HG03066 (cell line): ENCODE results near the gene ATRAID.

Source experiments
- ATAC-seq: cut with Tn5 transposase; IDR thresholded peaks from one replicate; pipeline ENCODE4 v1.9.1; 2021; ENCODE audit warnings: low read depth; ENCODE audit not compliant: unreplicated experiment

ATRAID gene

DNA sequence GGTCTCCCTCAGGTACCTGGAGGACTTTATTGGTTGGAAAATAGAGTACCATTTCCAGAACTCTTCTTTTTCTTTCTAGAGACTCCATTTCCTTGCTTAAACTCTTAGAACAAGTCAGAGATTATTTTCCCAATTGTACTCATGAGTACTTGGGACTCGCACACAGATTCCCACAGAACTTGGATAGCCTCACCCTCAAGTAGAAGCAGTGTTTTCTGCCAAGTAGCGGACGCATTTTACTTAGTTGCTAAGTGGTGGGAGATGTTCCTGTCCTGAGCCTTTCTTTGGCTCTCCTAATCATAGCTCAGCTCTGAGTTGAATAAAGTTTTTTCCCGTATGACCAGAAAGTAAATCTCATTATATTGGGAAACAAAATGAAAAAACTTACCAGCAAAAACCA, 33.8 kb downstream of the ATRAID start:
- ATAC-seq, result no peak

GRCh38 chr2:27247893-27248292, 36.1 kb downstream of the ATRAID start:
- no peak for ATAC-seq

DNA sequence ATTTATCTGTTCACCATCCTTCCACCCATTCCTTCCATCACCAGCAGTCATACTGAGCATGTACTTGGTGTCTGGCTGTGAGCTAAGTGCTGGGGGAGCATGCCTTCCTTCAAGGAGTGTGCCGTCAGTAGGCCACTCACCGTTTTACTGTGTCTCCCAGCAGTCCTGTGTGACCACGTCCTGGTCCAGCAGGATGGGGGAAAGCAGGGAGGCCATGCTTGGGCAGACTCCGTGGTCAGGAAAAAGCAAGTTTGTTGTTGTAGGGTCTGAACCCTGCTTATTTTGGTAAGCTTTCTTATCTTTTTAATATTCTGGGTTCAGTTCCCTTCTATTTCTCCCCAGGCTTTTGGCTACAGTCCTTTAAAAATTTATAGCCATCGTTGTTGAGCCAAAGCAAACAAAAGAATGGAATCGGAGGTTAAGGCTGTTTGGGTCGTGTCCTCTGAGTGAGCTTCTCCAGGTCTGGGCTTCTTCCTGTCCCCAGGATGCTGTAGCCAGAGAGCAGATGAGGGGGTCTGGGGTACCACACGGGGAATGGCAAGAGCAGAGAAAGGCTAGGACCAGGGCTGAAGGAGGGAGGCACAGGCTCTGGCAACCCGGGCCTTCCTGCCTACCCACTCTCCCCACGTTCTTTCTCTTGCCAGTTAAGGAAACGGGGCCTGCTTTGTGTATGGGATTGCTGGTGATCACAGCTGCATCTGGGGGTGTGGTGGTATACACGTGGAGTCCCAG, 37.5 kb downstream of the ATRAID start:
- no peak for ATAC-seq

DNA sequence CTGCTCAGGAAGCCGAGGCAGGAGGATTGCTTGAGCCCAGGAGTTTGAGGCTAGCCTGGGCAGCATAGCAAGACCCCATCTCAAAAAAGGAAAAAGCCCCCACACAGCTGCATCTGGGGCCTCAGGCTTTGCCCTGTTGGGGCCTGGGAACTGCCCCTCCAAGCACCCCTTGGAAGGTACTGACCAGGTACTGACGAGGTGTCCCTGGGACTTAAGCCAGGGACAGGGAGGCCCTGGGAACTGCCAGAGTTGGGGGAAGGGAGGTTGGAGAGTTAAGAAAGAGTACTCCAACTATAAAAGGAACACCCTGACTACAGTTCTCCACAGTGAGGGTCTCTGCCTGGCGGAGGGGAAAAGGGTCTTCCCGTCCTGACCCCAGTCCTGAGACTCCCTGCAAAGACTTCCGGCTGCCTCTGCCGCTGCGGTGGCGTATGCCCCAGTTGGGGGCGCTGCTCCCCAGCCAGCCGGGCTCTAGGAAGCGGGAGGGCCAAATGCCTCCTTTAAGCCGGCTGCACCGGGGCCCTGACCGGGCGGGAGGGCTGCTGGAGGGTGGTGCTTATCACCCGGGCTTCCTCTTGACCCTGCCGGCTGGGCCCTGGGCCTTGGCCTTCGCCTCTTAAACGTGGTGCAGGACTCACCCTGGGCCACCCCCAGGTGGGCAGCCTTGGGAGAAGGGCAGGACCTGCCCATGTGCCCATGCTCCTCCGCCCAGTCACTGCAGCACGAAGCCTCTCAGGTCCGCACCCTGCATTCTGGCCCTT, 38.2 kb downstream of the ATRAID start:
- ATAC-seq, result no peak

GRCh38 chr2:27250652-27251379, 39.0 kb downstream of the ATRAID start:
- no peak for ATAC-seq

GRCh38 chr2:27251766-27252165, 39.9 kb downstream of the ATRAID start:
- ATAC-seq, result no peak

DNA sequence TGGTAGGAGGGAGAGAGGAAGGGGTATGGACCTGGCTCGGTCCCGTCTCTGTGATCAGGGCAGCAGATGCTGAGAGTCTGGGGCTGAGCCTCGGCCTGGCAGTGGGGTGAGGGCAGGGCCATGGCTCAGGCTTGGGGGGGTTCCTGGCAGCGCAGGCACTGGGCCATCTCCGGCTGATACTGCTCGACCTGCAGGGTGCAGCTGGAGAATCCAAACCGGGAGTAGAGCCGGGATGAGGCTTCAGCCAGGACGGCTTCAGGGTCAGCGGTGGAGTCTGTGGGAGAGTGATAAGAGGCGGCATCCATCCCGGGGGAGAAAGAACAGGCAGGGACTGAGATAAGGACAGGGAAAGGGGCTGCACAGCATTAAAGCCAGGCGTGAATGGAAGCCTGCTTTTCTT, 43.3 kb downstream of the ATRAID start:
- ATAC-seq, result no peak

- no peak for ATAC-seq
Measured at GRCh38 chr2:27255660-27256059, 43.8 kb downstream of the ATRAID start.

DNA sequence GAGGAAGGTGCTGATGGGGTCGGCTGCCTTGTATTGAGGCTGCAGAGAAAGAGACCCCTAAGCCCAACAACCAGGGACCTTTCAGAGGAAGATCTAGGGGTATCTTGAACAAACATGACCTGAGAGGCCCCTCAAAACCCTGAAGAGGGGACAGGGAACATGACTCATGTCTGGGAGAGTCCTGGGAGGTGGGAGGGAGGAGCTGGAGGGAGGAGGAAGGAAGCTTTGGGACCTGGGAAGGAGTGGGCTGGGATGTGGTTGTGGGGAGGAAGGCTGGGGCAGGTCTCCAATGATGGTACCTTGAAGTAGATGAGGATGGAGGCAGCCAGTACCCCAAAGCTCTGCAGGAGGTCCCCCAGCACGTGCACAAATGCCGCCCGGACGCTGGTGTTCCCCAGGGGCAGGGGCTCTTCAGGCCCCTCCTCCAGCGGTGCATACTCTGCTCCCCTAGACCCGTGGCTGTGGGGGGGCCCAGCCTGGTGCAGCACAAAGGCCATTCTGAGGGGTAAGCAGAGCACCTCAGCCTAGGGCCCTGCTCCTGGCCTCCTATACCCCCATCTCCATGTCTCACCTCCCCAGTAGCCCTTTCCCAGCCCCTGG, 45.1 kb downstream of the ATRAID start:
- ATAC-seq, result no peak

- no peak for ATAC-seq
Measured at GRCh38 chr2:27258051-27258450, 46.2 kb downstream of the ATRAID start.

- no peak for ATAC-seq
Measured at GRCh38 chr2:27261241-27261925, 49.5 kb downstream of the ATRAID start.

DNA sequence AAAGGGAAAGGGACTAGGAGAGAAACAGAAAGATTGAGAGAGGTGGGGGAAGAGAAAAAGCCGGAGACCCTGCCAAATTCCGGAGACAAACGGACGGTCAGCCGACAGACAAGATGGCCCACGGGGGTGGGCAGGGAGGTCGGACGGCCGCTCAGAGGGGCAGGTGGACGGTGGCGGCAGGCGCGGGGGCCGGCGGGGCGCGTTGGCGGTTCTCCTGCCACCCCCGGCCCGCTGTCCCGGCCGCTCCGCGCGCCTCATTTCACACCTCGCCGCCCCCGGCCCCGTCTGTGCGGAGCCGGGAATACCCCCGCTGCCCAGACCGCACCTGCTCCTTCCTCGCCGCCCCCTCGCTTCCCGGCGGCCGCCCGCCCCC, 50.1 kb downstream of the ATRAID start:
- no peak for ATAC-seq

GRCh38 chr2:27262379-27263286, 50.8 kb downstream of the ATRAID start, which contains the start of gene SLC30A3:
SLC30A3 (minus strand) TSS chr2:27263047; CDS start chr2:27262906, 141 bp downstream.
- no peak for ATAC-seq

DNA sequence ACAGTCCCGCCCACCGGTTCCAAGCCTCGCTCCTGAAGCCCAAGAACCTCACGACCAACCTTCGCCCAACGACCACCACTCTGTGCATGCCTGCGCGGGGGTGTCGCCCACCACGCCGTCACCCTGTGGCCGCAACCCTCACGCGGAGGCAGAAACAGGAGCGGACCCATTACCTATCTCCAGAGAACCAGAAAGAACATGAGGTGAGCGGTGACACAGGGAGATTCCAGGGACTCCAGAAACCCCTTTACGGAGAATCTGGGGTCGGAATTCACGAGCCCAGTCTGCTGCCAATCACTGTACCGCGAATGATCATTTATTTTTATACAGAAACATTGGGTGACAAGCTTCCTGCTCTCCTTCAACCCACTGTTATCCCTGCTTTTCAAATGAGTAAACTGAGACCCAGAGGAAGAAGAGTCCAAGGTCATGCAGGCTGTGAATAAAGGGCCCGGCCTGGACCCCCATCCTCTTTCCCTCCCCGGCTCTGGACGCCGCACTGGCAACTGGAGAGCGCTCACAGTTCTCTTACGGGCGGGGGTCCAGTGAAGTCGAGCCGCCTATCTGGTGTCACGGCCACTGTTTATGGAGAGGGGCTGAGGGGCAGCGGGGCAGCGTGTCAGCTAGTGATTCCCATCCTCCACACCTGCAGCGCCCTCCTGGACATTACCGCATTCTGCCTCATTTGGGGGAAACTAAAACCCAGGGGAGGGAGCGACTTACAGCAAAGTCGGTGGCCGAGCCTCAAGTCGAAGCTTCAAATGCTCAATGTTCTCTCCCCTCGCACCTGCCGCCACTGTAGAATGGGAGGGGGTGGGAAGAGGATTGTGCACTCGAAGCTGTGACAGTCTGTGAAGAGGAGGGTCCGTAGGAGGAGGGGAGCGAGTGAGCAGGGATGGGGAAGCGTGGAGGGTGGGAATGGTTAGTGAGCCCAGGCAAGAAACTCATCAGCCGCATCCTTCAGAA, 51.7 kb downstream of the ATRAID start:
- ATAC-seq, result no peak

DNA sequence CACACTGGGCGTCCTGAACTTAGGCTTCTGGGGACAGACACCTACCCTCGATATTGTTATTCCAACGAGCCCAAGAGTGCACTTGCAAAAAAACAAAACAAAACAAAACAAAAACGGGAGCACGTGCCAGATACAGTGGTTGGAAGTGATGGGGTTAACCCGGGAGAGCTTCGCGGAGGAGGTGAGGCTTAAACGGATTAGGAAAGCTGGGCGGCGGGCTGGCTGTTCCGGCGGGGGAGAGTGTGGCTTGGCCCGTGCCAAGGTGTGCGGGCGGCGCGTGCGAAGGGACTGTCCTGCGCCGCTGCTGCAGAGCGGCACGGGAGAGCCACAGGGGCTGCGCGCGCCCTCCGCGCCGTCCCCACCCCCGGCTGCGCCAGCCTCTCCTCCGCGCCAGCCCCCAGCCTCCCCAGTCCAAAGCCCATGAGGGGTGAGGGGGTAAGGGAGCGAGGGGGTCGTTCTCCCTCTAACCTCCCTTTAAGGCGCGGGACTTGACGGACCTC, 52.5 kb downstream of the ATRAID start:
- ATAC-seq, result no peak

DNA sequence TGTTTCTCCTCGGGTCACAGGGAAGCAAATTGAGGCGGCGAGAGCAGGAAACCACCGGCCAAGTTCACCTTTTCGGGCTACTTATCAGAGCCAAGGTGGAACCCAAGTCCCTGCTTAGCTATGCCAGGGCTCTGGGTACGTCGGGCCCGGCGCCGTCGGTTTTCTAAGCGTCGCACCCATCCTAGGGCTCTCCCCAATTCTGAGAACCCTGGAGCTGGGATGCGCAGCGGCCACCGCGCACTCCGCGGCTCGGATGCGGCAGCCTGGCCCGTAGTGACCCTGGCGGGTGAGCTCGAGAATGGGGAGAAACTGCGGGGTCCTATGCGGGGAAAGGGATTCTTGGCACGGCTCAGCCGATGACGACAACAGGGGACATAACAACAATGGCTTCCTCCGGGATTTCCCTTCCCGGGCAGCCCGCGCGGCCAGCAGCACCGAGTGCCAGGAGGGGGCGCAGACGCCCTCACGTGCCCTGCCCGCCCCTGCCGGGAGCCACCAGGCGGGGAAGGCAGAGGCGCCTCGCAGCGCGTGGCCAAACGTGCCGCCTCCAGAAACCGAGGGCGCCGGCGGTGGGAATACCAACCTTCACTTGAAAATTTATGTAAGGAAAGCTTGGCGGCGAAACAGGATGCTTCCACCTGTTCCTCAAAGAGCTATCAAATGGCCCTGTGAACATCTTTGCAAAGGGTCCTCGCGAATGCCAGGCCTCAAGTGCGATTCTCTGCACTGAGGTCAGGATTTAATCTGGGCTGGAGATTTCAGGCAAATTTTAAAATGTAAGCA, 53.1 kb downstream of the ATRAID start:
- ATAC-seq, result no peak

DNA sequence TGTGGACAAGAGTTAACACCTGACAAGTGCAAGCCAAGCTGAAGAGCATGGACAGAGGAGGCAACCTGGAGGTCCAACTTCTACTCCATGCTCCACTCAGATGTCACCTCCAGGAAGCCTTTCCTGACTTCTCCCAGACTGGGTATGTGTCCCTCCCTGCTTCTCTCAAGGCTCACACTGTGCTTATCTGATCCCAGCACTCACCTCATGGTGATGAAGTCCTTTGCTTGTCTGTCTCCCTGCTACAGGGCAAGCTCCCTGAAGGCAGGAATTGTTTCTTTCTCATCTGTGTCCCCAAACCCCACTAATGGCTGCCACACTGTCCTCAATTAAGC, 53.7 kb downstream of the ATRAID start:
- ATAC-seq, result no peak
